Lower leg skin (tissue), 4 donors: ENCODE results near the gene USP3. TPM values are rescaled to one million over a fixed set of nuclear protein-coding genes. Genes with fewer than 3 reads are reported as not detected.
A peak's percentile ranks its signal among the peaks of the same experiment; 100 is the strongest.

ENCODE experiments used
- DNase-seq, 2 donors: peaks; one replicate each; pipeline ENCODE4 v3.0.0-alpha.2; 2019; ENCODE audit warnings: low spot score in 2 of 2
- H3K4me3 ChIP-seq: fragments of 200-600 bp; sonication (generic); 2 replicates; pipeline ENCODE4 v1.5.1; 2017; ENCODE audit warnings: mild to moderate bottlenecking, low read depth; ENCODE audit not compliant: poor library complexity, severe bottlenecking
- POLR2A ChIP-seq, 2 donors: fragments of 450-650 bp; IDR thresholded peaks; one replicate each; pipeline ENCODE4 v1.6.1; 2016 to 2017; ENCODE audit warnings: antibody characterized with exemption in 2 of 2, mild to moderate bottlenecking in 1 of 2, moderate library complexity in 1 of 2
- WGBS, 2 donors: methylation state at CpG; one replicate each; pipeline ENCODE4 v1.1.5; 2018; 5-methylcytosine and 5-hydroxymethylcytosine counted together
- intact Hi-C: fragments of 100-400 bp; cut with DNase I; formaldehyde crosslinking; loops from one replicate; pipeline ENCODE4 v1.15.0; 2023; ENCODE audit warnings: low total_unique reads
- total RNA-seq, 4 donors: library from RNA; depleted of rRNA; stranded (reverse); fragments of >200 nt; gene quantifications; one replicate each; pipeline ENCODE4 v1.1.0, GENCODE V29; 2016
- TF ChIP-seq, protein P1 (sequence below), 3 donors: fragments of 450-650 bp; IDR thresholded peaks; one replicate each; pipeline ENCODE4 v1.5.1; 2016; ENCODE audit warnings: antibody characterized with exemption in 3 of 3, mild to moderate bottlenecking in 3 of 3, moderate library complexity in 2 of 3

Gene USP3
- total RNA-seq, 4 donors from 2014 or later: 43.9 to 66.5 (median 55.0) TPM

- WGBS, 2 donors: 0 to 1% methylated on average over 30 to 36 of the region's 60 CpGs
- peak overlapping the region; percentile 70 for H3K4me3 ChIP-seq
- peak; percentile 74 to 95 for DNase-seq
- TF ChIP-seq POLR2A (IDR thresholded peaks at IDR 0.05): no peak
- TF ChIP-seq, protein P1, sequence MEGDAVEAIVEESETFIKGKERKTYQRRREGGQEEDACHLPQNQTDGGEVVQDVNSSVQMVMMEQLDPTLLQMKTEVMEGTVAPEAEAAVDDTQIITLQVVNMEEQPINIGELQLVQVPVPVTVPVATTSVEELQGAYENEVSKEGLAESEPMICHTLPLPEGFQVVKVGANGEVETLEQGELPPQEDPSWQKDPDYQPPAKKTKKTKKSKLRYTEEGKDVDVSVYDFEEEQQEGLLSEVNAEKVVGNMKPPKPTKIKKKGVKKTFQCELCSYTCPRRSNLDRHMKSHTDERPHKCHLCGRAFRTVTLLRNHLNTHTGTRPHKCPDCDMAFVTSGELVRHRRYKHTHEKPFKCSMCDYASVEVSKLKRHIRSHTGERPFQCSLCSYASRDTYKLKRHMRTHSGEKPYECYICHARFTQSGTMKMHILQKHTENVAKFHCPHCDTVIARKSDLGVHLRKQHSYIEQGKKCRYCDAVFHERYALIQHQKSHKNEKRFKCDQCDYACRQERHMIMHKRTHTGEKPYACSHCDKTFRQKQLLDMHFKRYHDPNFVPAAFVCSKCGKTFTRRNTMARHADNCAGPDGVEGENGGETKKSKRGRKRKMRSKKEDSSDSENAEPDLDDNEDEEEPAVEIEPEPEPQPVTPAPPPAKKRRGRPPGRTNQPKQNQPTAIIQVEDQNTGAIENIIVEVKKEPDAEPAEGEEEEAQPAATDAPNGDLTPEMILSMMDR (IDR thresholded peaks at IDR 0.05): no peak
- intact Hi-C loops: no loop called here
Observed at GRCh38 chr15:63600616-63601025, 96.2 kb downstream of the USP3 start.

GRCh38 chr15:63601026-63601703 lies 96.8 kb downstream of the USP3 start:
- no peak for DNase-seq
- TF ChIP-seq POLR2A (IDR thresholded peaks at IDR 0.05): no peak
- TF ChIP-seq, protein P1 (IDR thresholded peaks at IDR 0.05): no peak

GRCh38 chr15:63601704-63602185 lies 97.4 kb downstream of the USP3 start:
- no peak for DNase-seq
- intact Hi-C loops: no loop called here
- TF ChIP-seq, protein P1 (IDR thresholded peaks at IDR 0.05): no peak
- TF ChIP-seq POLR2A (IDR thresholded peaks at IDR 0.05): no peak
- WGBS, 2 donors: 20 to 22% methylated on average over 9 of the region's 9 CpGs
- peak overlapping the region; percentile 70 for H3K4me3 ChIP-seq

More at GRCh38 chr15:63601026-63601703, 96.8 kb downstream of the USP3 start:
- peak overlapping the region; percentile 70 for H3K4me3 ChIP-seq
- intact Hi-C loops: no loop called here
- 0 to 1% methylated on average over 38 to 57 of the region's 63 CpGs for WGBS, 2 donors

GRCh38 chr15:63602595-63602994 lies 98.2 kb downstream of the USP3 start:
- WGBS, 2 donors: 74 to 78% methylated on average over 3 of the region's 3 CpGs
- DNase-seq: no peak
- intact Hi-C loops: no loop called here

GRCh38 chr15:63603516-63603915 lies 99.1 kb downstream of the USP3 start:
- intact Hi-C loops: no loop called here
- H3K4me3 ChIP-seq: no peak overlapping the region
- DNase-seq: no peak
- TF ChIP-seq POLR2A (IDR thresholded peaks at IDR 0.05): no peak
- WGBS, 2 donors: 88 to 93% methylated on average over 4 of the region's 4 CpGs

More at GRCh38 chr15:63602595-63602994, 98.2 kb downstream of the USP3 start:
- TF ChIP-seq, protein P1 (IDR thresholded peaks at IDR 0.05): no peak
- no peak for TF ChIP-seq POLR2A (IDR thresholded peaks at IDR 0.05)
- H3K4me3 ChIP-seq: no peak overlapping the region

DNA sequence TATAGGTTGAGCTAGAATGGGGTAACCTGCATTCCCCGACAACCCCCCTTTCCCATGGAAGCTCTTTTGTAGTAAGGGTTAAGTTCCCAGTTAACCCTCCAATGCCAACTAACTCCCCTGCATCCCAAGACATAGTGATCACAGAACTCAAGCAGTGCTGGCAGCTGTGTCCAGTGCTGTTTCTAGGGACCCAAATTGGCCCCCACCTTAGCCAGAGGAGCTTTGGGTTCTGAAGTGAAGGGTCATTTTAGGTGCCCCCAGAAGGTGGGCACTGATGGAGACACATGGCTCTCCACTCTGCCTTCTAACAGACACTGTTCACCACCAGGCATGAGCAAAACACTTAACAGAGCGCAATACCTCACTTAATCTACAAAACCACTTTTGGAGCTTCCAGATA lies 99.9 kb downstream of the USP3 start:
- no peak for DNase-seq
- intact Hi-C loops: no loop called here
- WGBS, 2 donors: 97% methylated on average over 2 of the region's 2 CpGs
- TF ChIP-seq, protein P1 (IDR thresholded peaks at IDR 0.05): no peak
- no peak for TF ChIP-seq POLR2A (IDR thresholded peaks at IDR 0.05)
- H3K4me3 ChIP-seq: no peak overlapping the region
